Vagina (tissue), 2 donors: ENCODE results near the gene SLC25A25.

Source experiments
- POLR2A ChIP-seq, 2 donors: fragments of 450-650 bp; IDR thresholded peaks; one replicate each; pipeline ENCODE4 v1.6.1; 2017; ENCODE audit warnings: antibody characterized with exemption in 2 of 2, mild to moderate bottlenecking in 2 of 2, moderate library complexity in 2 of 2
- POLR2AphosphoS5 ChIP-seq, 2 donors: sonication (generic); formaldehyde crosslinking; IDR thresholded peaks; one replicate each; pipeline ENCODE4 v1.9.0; 2017; ENCODE audit warnings: antibody characterized with exemption in 2 of 2, mild to moderate bottlenecking in 2 of 2, low read depth in 1 of 2; ENCODE audit not compliant: insufficient read depth in 1 of 2
- TF ChIP-seq, protein P1 (sequence below), 3 experiments: fragments of 450-650 bp in 2 of 3; fragments of 200-600 bp in 1 of 3; sonication (generic) in 1 of 3; IDR thresholded peaks; one replicate each; pipeline ENCODE4 v1.5.1; 2017 to 2019; ENCODE audit warnings: antibody characterized with exemption in 3 of 3, mild to moderate bottlenecking in 2 of 3, moderate library complexity in 2 of 3

DNA sequence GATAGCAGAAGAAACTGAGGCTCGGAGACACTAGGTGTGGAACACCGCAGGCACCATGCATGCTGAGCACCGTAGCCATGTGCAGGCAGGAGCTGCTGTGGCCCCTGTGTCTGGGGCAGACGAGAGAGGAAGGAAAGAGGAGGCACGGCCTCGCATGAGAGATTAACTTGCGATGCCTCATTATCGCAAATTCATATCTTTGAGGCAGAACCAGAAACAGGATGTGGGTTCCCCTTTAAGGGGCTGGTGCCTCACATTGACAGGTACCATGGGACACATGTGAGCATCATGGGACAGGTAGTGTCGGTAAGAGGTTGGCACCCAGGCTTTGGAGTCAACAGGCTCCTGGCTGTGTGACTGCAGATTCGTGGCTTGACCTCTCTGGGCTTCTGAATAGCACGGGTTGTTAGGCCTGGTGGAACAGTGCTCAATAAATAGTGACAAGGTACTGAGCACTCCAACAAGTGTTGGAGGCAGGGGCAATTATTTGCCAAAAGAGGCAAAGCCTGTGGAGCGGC is 41.7 kb upstream of the SLC25A25 start:
- peak in 1 of 2 donors; percentile 40 for TF ChIP-seq POLR2AphosphoS5 (IDR thresholded peaks at IDR 0.05; ENCODE audit: insufficient read depth in 1 of 2, low read depth in 1 of 2)
- TF ChIP-seq, protein P1, sequence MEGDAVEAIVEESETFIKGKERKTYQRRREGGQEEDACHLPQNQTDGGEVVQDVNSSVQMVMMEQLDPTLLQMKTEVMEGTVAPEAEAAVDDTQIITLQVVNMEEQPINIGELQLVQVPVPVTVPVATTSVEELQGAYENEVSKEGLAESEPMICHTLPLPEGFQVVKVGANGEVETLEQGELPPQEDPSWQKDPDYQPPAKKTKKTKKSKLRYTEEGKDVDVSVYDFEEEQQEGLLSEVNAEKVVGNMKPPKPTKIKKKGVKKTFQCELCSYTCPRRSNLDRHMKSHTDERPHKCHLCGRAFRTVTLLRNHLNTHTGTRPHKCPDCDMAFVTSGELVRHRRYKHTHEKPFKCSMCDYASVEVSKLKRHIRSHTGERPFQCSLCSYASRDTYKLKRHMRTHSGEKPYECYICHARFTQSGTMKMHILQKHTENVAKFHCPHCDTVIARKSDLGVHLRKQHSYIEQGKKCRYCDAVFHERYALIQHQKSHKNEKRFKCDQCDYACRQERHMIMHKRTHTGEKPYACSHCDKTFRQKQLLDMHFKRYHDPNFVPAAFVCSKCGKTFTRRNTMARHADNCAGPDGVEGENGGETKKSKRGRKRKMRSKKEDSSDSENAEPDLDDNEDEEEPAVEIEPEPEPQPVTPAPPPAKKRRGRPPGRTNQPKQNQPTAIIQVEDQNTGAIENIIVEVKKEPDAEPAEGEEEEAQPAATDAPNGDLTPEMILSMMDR (IDR thresholded peaks at IDR 0.05), result no peak
- no peak for TF ChIP-seq POLR2A (IDR thresholded peaks at IDR 0.05)
